ENCODE data around the gene SYAP1.

DNA sequence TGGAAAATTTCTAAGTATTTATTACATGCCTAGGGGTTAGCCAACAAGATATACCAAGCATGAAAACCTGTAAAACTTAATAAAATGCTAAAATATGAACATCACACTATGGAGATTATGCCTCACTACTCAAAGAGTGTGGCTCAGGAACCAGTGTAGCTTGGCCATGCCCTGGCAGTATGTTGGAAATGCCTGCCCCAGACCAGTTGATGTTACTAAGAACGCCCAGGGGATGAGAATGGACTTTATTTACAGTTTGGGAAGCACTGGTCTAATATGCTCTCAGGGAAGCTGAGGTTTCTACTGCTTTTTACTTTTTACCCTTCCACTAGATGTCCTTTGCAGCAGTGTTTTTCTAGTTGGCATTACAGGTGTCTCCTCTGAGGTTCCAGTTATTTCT lies 43.2 kb downstream of the SYAP1 start:
- TF ChIP-seq EZH2 (IDR thresholded peaks at IDR 0.05; ENCODE audit: borderline replicate concordance, insufficient read depth, low read depth, low read length, poor library complexity, severe bottlenecking): no peak
- TF ChIP-seq, protein P1, sequence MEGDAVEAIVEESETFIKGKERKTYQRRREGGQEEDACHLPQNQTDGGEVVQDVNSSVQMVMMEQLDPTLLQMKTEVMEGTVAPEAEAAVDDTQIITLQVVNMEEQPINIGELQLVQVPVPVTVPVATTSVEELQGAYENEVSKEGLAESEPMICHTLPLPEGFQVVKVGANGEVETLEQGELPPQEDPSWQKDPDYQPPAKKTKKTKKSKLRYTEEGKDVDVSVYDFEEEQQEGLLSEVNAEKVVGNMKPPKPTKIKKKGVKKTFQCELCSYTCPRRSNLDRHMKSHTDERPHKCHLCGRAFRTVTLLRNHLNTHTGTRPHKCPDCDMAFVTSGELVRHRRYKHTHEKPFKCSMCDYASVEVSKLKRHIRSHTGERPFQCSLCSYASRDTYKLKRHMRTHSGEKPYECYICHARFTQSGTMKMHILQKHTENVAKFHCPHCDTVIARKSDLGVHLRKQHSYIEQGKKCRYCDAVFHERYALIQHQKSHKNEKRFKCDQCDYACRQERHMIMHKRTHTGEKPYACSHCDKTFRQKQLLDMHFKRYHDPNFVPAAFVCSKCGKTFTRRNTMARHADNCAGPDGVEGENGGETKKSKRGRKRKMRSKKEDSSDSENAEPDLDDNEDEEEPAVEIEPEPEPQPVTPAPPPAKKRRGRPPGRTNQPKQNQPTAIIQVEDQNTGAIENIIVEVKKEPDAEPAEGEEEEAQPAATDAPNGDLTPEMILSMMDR (IDR thresholded peaks at IDR 0.05): no peak

All from B cell (primary cell).